ENCODE results near the gene ADAMTS17.

The ADAMTS17 gene

DNA sequence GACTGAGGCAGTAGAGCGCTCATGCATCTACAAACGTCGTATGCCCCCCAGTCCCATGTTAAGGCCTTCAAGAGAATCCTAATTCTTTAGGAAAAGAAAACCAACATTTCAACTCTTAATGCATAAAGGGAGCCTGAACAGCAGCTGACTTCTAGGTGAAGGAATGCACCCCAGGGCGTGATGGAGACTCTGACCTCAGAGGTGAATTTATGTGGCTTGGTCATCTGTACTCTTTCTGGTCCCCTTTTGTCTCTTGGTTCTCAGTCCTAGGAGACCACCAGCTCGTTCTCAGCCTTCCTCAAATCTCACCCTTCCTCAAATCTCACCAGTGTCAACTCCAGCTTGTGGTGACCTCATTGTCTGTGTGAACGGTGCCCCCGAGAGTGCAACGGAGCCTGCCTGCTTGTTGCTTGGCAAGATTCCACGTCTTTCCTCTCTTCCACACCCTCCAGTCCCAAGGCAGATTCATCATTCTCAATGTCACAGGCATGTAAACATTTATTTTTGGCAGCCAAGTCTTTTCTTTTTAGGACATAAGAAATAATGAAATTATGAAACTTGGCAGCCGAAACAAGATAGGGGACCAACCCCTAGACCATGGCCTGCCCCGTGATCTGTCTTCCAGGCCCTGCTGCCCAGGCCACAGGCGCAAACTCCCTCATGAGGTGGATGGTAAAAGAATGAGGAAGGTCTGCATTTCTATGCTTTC lies 166.2 kb downstream of the ADAMTS17 start:
- H3K4me1 ChIP-seq (ENCODE audit: control insufficient read depth, low read length) = no peaks in the 10 kb centered on the region
- peaks cover 9% of the 10 kb centered on the region for H3K9me3 ChIP-seq (ENCODE audit: control insufficient read depth, insufficient read depth, low read length)
- H3K36me3 ChIP-seq (ENCODE audit: control insufficient read depth, low read length) = no peaks in the 10 kb centered on the region
- H3K9me2 ChIP-seq (replicated peaks; ENCODE audit: control insufficient read depth, low read length) = no peaks in the 10 kb centered on the region
- H4K20me1 ChIP-seq (ENCODE audit: control insufficient read depth, insufficient read depth, low read depth, low read length) = no peaks in the 10 kb centered on the region
- H3K27ac ChIP-seq (ENCODE audit: low read depth, low read length) = no peak overlapping the region
- no peak overlapping the region for H3K4me2 ChIP-seq (ENCODE audit: low read length)
- H3K79me2 ChIP-seq (ENCODE audit: control insufficient read depth, low read length) = no peaks in the 10 kb centered on the region
- H3K4me3 ChIP-seq (ENCODE audit: low read length) = no peak overlapping the region
- H3F3A ChIP-seq (ENCODE audit: control insufficient read depth, insufficient read depth) = no peaks in the 10 kb centered on the region
- no peaks in the 10 kb centered on the region for H3K27me3 ChIP-seq (ENCODE audit: control insufficient read depth, low read length)
- TF ChIP-seq EZH2phosphoT487 (IDR thresholded peaks at IDR 0.05; ENCODE audit: borderline replicate concordance, low read length) = no peak
- TF ChIP-seq, protein P1, sequence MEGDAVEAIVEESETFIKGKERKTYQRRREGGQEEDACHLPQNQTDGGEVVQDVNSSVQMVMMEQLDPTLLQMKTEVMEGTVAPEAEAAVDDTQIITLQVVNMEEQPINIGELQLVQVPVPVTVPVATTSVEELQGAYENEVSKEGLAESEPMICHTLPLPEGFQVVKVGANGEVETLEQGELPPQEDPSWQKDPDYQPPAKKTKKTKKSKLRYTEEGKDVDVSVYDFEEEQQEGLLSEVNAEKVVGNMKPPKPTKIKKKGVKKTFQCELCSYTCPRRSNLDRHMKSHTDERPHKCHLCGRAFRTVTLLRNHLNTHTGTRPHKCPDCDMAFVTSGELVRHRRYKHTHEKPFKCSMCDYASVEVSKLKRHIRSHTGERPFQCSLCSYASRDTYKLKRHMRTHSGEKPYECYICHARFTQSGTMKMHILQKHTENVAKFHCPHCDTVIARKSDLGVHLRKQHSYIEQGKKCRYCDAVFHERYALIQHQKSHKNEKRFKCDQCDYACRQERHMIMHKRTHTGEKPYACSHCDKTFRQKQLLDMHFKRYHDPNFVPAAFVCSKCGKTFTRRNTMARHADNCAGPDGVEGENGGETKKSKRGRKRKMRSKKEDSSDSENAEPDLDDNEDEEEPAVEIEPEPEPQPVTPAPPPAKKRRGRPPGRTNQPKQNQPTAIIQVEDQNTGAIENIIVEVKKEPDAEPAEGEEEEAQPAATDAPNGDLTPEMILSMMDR (IDR thresholded peaks at IDR 0.05; ENCODE audit: low read depth, low read length, poor library complexity, severe bottlenecking) = no peak

DNA sequence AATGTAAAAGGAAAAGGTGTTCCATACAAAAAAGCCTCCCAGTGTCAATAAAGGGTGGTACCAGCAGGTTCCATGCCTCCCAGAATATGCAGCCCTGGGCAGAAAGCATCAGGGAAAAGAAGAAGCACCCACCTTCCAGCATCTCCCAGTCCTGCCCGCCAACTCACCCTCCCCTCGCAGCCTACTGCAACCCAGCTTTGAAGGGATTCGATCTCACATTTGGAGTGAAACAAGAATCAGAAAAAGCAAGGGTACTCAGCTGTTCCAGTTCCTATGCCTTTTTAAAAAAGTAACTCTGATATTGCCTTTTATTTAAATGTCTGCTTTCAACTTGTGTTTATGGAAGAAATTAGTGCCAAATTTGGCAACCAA lies 166.9 kb downstream of the ADAMTS17 start:
- Histone ChIP-seq H3K79me2 (ENCODE audit: control insufficient read depth, low read length) (no peaks in the 10 kb centered on the region), H3K27me3 (ENCODE audit: control insufficient read depth, low read length) (no peaks in the 10 kb centered on the region), H3K4me3 (ENCODE audit: low read length) (no peak overlapping the region), H3K36me3 (ENCODE audit: control insufficient read depth, low read length) (no peaks in the 10 kb centered on the region), H3K27ac (ENCODE audit: low read depth, low read length) (no peak overlapping the region), H3K9me3 (ENCODE audit: control insufficient read depth, insufficient read depth, low read length) (peaks cover 9% of the 10 kb centered on the region), H4K20me1 (ENCODE audit: control insufficient read depth, insufficient read depth, low read depth, low read length) (no peaks in the 10 kb centered on the region), H3K4me1 (ENCODE audit: control insufficient read depth, low read length) (no peaks in the 10 kb centered on the region), H3F3A (ENCODE audit: control insufficient read depth, insufficient read depth) (no peaks in the 10 kb centered on the region), H3K4me2 (ENCODE audit: low read length) (no peak overlapping the region), H3K9me2 (replicated peaks; ENCODE audit: control insufficient read depth, low read length) (no peaks in the 10 kb centered on the region)
- TF ChIP-seq, protein P1 (IDR thresholded peaks at IDR 0.05; ENCODE audit: low read depth, low read length, poor library complexity, severe bottlenecking) = no peak
- no peak for TF ChIP-seq EZH2phosphoT487 (IDR thresholded peaks at IDR 0.05; ENCODE audit: borderline replicate concordance, low read length)

DNA sequence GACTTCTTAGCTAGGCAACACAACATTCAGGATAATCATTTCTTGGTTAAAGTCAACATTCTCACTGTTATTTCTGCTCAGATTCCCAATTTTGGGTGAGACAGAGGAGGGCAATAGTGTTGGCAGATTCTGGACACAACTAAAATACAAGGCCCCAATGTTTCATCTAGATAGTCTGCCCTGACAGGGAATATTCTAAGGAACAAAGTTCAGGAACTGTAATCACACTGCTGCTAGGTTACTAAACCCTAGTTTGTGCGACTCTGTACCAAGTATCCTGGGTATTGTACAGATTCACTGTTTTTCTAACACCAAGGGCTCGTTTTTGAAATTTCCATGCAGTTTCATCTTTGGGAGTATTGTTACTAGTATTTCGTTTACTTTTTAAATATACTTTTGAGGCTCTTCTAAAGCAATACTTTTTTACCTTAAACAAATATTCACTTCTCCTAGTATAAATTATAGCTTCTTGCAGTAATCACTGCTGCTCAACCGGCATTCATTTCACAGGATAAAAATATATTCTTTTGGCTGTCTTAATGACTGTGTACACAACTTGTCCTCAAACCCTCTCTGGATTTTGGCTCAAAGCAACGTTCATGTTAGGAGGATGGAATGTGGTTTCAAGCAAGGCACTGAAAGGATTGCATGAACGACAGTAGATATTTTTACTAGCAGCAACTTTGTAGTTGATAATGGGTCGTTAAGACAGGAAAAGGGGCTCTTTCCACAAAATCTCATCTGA lies 167.4 kb downstream of the ADAMTS17 start:
- Histone ChIP-seq H4K20me1 (ENCODE audit: control insufficient read depth, insufficient read depth, low read depth, low read length) (no peaks in the 10 kb centered on the region), H3K79me2 (ENCODE audit: control insufficient read depth, low read length) (no peaks in the 10 kb centered on the region), H3K9me2 (replicated peaks; ENCODE audit: control insufficient read depth, low read length) (no peaks in the 10 kb centered on the region), H3K9me3 (ENCODE audit: control insufficient read depth, insufficient read depth, low read length) (peaks cover 9% of the 10 kb centered on the region), H3K27me3 (ENCODE audit: control insufficient read depth, low read length) (no peaks in the 10 kb centered on the region), H3K27ac (ENCODE audit: low read depth, low read length) (no peak overlapping the region), H3K36me3 (ENCODE audit: control insufficient read depth, low read length) (no peaks in the 10 kb centered on the region), H3K4me3 (ENCODE audit: low read length) (no peak overlapping the region), H3K4me2 (ENCODE audit: low read length) (no peak overlapping the region), H3K4me1 (ENCODE audit: control insufficient read depth, low read length) (no peaks in the 10 kb centered on the region), H3F3A (ENCODE audit: control insufficient read depth, insufficient read depth) (no peaks in the 10 kb centered on the region)
- no peak for TF ChIP-seq EZH2phosphoT487 (IDR thresholded peaks at IDR 0.05; ENCODE audit: borderline replicate concordance, low read length)
- TF ChIP-seq, protein P1 (IDR thresholded peaks at IDR 0.05; ENCODE audit: low read depth, low read length, poor library complexity, severe bottlenecking) = no peak

All from DOHH2 (cell line).